GM15510 (cell line): ENCODE data around the gene TBRG4.

Experiments used
- POLR2A ChIP-seq: IDR thresholded peaks from 3 replicates; pipeline ENCODE4 v1.6.1; 2011; ENCODE audit warnings: borderline replicate concordance; ENCODE audit not compliant: insufficient read length; ENCODE audit errors: extremely low read depth

TBRG4 gene

GRCh38 chr7:45054442-45054841 is 57.1 kb downstream of the TBRG4 start:
- TF ChIP-seq POLR2A, result no peak

GRCh38 chr7:45053941-45054340 is 57.6 kb downstream of the TBRG4 start:
- TF ChIP-seq POLR2A, result no peak

- no peak for TF ChIP-seq POLR2A
Observed at GRCh38 chr7:45053401-45053800, 58.1 kb downstream of the TBRG4 start.

GRCh38 chr7:45052011-45052410 is 59.5 kb downstream of the TBRG4 start:
- no peak for TF ChIP-seq POLR2A

GRCh38 chr7:45050198-45050597 is 61.3 kb downstream of the TBRG4 start:
- no peak for TF ChIP-seq POLR2A
